ENCODE results near the gene NTM.

Gene NTM

DNA sequence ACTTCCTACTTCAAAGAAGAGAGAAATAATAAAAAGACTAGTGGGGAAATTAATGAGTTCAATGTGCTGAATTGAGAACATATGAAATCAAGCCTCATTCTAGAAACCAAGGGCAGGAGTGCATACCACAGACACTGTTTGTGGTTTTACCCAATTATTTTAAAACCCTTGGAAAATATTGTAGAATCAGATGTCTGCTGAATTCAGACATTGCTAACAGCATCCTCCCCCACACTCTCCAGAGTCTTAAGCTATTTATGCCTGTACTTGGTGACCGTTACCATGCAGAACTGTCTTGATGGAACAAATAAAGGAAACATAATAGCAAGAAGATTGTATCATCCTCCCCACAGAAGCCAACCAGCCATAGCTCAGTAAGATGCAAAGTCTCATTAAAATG is 850.1 kb downstream of the NTM start:
- no peak overlapping the region for H3K4me3 ChIP-seq (ENCODE audit: low read length)
- H3K9me3 ChIP-seq (replicated peaks; ENCODE audit: low read length) = no peaks in the 10 kb centered on the region
- H3K4me1 ChIP-seq (ENCODE audit: control insufficient read depth, insufficient read depth, low read length) = peaks cover 11% of the 10 kb centered on the region
- no peaks in the 10 kb centered on the region for H3K36me3 ChIP-seq (ENCODE audit: insufficient read depth, low read length)
- no peak overlapping the region for H3K9ac ChIP-seq (ENCODE audit: low read depth, low read length)
- no peaks in the 10 kb centered on the region for H3K27me3 ChIP-seq (ENCODE audit: control insufficient read depth, insufficient read depth, low read length)
- H3K4me2 ChIP-seq (ENCODE audit: low read length) = no peak overlapping the region

DNA sequence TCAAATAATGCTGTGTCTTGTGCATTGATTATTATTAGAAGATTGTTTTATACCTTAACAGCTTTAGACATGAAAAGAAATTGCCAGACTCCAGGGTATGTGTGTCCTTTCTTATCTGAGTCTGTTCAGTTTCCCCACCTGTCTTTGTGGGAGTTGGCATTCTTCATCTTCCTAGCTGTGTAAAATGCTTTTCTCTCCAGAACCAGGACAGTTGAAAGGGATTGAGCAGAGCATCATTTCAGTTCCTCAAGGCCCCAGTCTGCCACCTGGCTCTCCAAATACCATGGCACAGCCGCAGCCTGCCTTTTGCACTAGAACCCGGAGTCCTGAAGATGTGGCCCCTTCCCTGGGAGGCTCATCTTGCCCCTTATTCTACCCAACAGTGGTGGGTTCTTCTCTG is 851.9 kb downstream of the NTM start:
- no peaks in the 10 kb centered on the region for H3K36me3 ChIP-seq (ENCODE audit: insufficient read depth, low read length)
- no peaks in the 10 kb centered on the region for H3K9me3 ChIP-seq (replicated peaks; ENCODE audit: low read length)
- no peak overlapping the region for H3K4me2 ChIP-seq (ENCODE audit: low read length)
- no peak overlapping the region for H3K4me3 ChIP-seq (ENCODE audit: low read length)
- H3K9ac ChIP-seq (ENCODE audit: low read depth, low read length) = no peak overlapping the region
- no peaks in the 10 kb centered on the region for H3K27me3 ChIP-seq (ENCODE audit: control insufficient read depth, insufficient read depth, low read length)
- H3K4me1 ChIP-seq (ENCODE audit: control insufficient read depth, insufficient read depth, low read length) = peaks cover 11% of the 10 kb centered on the region

DNA sequence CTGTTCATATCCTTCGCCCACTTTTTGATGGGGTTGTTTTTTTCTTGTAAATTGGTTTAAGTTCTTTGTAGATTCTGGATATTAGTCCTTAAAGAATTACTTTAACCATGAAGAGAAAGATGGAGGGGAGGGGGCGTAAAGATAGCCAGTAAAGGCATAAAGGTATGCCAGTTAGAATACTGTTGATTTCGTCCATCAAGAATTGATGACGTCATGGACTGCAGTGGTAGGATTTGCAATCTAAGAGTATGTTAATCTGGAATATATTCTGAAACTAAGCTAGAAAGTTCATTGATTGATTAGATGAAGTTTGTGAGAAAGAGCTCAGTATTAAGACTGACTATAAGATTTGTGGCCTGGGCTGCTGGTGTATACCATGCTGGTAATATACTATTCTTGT is 856.1 kb downstream of the NTM start:
- no peak overlapping the region for H3K4me3 ChIP-seq (ENCODE audit: low read length)
- H3K4me2 ChIP-seq (ENCODE audit: low read length) = no peak overlapping the region
- H3K27me3 ChIP-seq (ENCODE audit: control insufficient read depth, insufficient read depth, low read length) = no peaks in the 10 kb centered on the region
- no peak overlapping the region for H3K9ac ChIP-seq (ENCODE audit: low read depth, low read length)
- H3K4me1 ChIP-seq (ENCODE audit: control insufficient read depth, insufficient read depth, low read length) = no peaks in the 10 kb centered on the region
- no peaks in the 10 kb centered on the region for H3K36me3 ChIP-seq (ENCODE audit: insufficient read depth, low read length)
- no peaks in the 10 kb centered on the region for H3K9me3 ChIP-seq (replicated peaks; ENCODE audit: low read length)

DNA sequence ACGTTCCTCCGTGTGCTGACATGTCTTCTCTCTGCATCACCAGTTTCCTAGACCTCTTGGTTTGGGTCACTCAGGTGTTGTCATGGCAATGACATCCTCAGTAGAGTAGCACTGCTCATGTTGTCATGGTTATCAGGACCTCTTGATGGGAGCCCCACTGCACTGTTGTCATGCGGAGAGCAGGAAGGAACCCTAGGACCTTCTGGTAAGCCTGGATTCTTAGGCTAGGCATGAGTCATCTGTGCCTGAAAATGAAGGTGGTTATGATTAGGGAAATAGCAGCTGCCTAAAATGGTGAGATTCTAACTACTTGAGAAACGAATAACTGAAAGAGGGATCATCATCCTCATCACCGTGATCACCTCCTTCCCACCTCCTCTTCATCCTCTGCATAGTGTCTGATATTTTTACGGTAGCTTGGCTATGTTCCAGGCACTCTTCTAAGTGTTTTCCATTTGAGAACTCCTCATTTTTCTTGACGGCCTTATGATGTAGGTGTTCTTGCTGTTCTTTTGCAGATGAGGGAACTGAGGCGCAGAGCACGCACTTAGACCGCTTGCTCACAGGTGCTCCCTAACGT is 858.4 kb downstream of the NTM start:
- H3K9me3 ChIP-seq (replicated peaks; ENCODE audit: low read length) = no peaks in the 10 kb centered on the region
- H3K4me2 ChIP-seq (ENCODE audit: low read length) = no peak overlapping the region
- H3K9ac ChIP-seq (ENCODE audit: low read depth, low read length) = no peak overlapping the region
- no peaks in the 10 kb centered on the region for H3K36me3 ChIP-seq (ENCODE audit: insufficient read depth, low read length)
- no peaks in the 10 kb centered on the region for H3K27me3 ChIP-seq (ENCODE audit: control insufficient read depth, insufficient read depth, low read length)
- H3K4me1 ChIP-seq (ENCODE audit: control insufficient read depth, insufficient read depth, low read length) = no peaks in the 10 kb centered on the region
- H3K4me3 ChIP-seq (ENCODE audit: low read length) = no peak overlapping the region

DNA sequence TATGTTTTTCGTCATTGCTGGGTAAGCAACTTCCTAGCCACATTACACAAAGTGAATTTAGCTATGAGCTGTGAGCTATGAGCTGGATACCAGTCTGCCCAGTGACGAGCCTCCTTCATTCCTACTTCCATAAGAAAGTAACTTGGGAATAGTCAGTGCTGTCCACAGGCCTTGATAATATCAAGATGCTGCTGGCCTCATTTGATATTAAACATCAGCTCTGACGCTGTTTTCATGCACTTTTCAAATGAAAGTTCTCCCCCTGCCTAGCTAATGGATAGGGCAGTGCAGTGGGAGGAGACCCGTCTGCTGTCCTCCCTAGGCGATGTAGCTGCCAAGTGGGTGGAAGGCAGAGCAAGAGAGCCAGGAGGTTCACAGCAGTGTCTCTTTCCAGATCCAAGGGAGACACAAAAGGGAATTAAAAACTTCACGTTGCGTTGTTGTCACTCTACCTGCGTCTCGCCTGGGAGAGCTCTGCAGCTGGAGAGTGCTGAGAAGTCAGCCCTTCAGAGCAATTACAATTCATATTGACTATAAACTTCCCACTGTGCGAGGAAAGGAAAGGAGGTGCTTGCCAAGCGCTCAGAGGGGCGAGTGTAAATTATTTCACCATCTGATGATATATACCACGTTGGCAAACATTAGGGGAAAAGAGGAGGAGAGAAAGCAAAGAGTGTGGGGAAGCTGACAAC is 861.4 kb downstream of the NTM start:
- Histone ChIP-seq H3K27me3 (ENCODE audit: control insufficient read depth, insufficient read depth, low read length) (no peaks in the 10 kb centered on the region), H3K4me2 (ENCODE audit: low read length) (no peak overlapping the region), H3K9me3 (replicated peaks; ENCODE audit: low read length) (no peaks in the 10 kb centered on the region), H3K4me3 (ENCODE audit: low read length) (no peak overlapping the region), H3K9ac (ENCODE audit: low read depth, low read length) (no peak overlapping the region), H3K36me3 (ENCODE audit: insufficient read depth, low read length) (no peaks in the 10 kb centered on the region), H3K4me1 (ENCODE audit: control insufficient read depth, insufficient read depth, low read length) (no peaks in the 10 kb centered on the region)

DNA sequence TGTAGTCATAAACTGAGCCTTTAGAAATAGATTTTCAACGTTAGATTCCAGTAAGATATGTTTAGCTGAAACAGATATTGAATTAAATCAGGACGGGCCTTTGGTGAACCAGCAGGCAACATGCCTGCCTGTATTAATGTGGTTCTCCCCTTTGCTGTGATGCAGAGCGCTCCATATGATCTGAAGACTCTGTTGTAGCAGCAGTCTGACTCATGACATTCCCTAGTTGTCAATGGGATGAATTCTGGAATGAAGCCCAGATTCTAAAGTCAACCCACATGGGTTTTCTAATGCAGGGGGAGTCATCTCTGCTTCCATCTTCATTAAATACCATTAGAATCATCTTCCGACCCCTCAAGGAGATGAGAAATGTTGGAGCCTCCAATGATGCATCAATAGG is 864.5 kb downstream of the NTM start:
- H3K9ac ChIP-seq (ENCODE audit: low read depth, low read length) = no peak overlapping the region
- H3K4me2 ChIP-seq (ENCODE audit: low read length) = no peak overlapping the region
- H3K4me1 ChIP-seq (ENCODE audit: control insufficient read depth, insufficient read depth, low read length) = no peaks in the 10 kb centered on the region
- H3K4me3 ChIP-seq (ENCODE audit: low read length) = no peak overlapping the region
- no peaks in the 10 kb centered on the region for H3K36me3 ChIP-seq (ENCODE audit: insufficient read depth, low read length)
- H3K9me3 ChIP-seq (replicated peaks; ENCODE audit: low read length) = no peaks in the 10 kb centered on the region
- H3K27me3 ChIP-seq (ENCODE audit: control insufficient read depth, insufficient read depth, low read length) = no peaks in the 10 kb centered on the region

DNA sequence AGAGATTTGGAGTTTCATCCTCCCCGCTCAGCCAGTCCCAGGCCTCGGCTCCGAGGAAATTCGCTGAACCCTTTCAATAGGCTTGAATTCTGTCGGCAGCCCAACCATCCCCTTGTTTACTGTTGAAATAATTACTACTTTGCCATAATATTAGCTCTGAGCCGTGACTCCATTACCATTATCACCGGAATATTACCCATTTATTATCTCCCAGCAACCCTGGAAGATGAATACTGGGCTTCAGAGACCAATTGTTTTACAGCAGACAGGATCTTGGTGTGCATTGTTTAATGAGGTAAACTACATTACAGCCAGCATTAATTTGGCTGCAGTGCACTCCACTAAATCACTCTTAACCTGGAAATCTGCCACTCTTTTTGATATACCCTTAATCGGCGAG is 867.4 kb downstream of the NTM start:
- Histone ChIP-seq H3K4me3 (ENCODE audit: low read length) (no peak overlapping the region), H3K4me2 (ENCODE audit: low read length) (no peak overlapping the region), H3K36me3 (ENCODE audit: insufficient read depth, low read length) (no peaks in the 10 kb centered on the region), H3K4me1 (ENCODE audit: control insufficient read depth, insufficient read depth, low read length) (no peaks in the 10 kb centered on the region), H3K9ac (ENCODE audit: low read depth, low read length) (no peak overlapping the region), H3K9me3 (replicated peaks; ENCODE audit: low read length) (no peaks in the 10 kb centered on the region), H3K27me3 (ENCODE audit: control insufficient read depth, insufficient read depth, low read length) (no peaks in the 10 kb centered on the region)

DNA sequence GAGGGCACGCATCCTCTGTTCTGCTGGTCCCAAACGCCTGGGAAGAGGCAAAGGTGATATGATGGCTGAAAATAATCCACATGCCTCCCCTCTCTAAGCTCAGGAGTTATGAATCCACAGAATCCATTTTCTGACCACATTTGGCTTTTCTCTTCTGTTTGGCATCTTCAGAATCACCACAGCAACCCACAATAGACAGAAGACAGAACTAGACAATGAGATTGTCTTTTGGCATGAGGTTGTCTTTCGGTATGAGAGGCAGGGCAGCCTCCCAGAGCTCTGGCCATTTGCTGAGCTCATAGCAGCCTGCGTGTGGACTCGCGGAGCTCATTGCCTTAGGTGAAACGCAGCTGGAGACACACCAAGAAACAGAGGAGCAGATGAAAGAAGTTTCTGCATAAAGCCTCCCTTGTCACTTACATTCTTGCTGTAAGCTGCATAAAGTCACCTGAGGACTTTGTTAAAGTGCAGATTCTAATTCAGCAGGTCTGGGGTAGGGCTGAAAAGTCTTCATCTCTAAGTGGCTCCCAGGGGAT is 868.0 kb downstream of the NTM start:
- no peaks in the 10 kb centered on the region for H3K4me1 ChIP-seq (ENCODE audit: control insufficient read depth, insufficient read depth, low read length)
- H3K36me3 ChIP-seq (ENCODE audit: insufficient read depth, low read length) = no peaks in the 10 kb centered on the region
- no peak overlapping the region for H3K9ac ChIP-seq (ENCODE audit: low read depth, low read length)
- H3K4me2 ChIP-seq (ENCODE audit: low read length) = no peak overlapping the region
- H3K9me3 ChIP-seq (replicated peaks; ENCODE audit: low read length) = no peaks in the 10 kb centered on the region
- H3K27me3 ChIP-seq (ENCODE audit: control insufficient read depth, insufficient read depth, low read length) = no peaks in the 10 kb centered on the region
- H3K4me3 ChIP-seq (ENCODE audit: low read length) = no peak overlapping the region

DNA sequence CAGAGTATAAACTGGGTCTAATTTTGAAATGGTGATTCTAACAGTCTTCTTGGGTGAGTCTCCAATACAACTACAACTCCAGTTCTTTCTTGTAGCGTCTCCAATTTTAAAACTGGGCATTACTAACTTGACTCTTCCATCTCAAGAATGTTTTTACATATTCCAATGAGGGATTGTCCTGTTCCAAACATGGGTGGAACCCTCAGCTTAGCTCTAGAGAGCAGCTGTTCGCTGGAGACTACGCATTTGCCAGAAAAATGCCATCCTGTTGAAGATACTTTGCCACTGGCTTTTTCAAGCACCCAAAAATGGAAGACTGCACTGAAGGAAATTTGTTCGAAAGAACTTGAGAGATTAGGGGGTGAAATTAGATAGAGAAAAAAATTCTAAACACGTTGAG is 870.0 kb downstream of the NTM start:
- H3K4me3 ChIP-seq (ENCODE audit: low read length) = no peak overlapping the region
- H3K9me3 ChIP-seq (replicated peaks; ENCODE audit: low read length) = no peaks in the 10 kb centered on the region
- H3K9ac ChIP-seq (ENCODE audit: low read depth, low read length) = no peak overlapping the region

DNA sequence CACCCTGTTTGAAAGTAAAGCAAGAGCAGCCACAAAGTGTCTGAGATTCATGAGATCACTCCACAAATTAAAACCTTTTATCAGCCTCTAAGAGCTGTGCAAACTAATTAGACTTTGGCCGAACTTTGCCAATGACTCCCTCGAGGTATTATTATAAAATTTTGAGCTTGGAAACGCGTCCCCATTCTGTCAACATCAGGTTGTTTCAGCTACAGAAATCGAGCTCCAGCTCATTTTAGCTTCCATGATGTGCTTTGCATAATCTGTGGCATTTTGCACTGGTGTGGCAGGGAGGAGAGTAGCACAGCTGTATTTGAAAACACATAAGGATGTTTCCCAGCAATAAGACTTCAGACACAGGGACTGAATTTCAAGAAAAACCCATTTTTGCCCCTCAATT is 872.2 kb downstream of the NTM start:
- Histone ChIP-seq H3K9ac (ENCODE audit: low read depth, low read length) (no peak overlapping the region), H3K4me3 (ENCODE audit: low read length) (no peak overlapping the region), H3K27me3 (ENCODE audit: control insufficient read depth, insufficient read depth, low read length) (no peaks in the 10 kb centered on the region), H3K4me1 (ENCODE audit: control insufficient read depth, insufficient read depth, low read length) (no peaks in the 10 kb centered on the region), H3K4me2 (ENCODE audit: low read length) (no peak overlapping the region), H3K9me3 (replicated peaks; ENCODE audit: low read length) (no peaks in the 10 kb centered on the region), H3K36me3 (ENCODE audit: insufficient read depth, low read length) (no peaks in the 10 kb centered on the region)

More for the DNA sequence above, 870.0 kb downstream of the NTM start:
- Histone ChIP-seq H3K27me3 (ENCODE audit: control insufficient read depth, insufficient read depth, low read length) (no peaks in the 10 kb centered on the region), H3K36me3 (ENCODE audit: insufficient read depth, low read length) (no peaks in the 10 kb centered on the region), H3K4me2 (ENCODE audit: low read length) (no peak overlapping the region), H3K4me1 (ENCODE audit: control insufficient read depth, insufficient read depth, low read length) (no peaks in the 10 kb centered on the region)

DNA sequence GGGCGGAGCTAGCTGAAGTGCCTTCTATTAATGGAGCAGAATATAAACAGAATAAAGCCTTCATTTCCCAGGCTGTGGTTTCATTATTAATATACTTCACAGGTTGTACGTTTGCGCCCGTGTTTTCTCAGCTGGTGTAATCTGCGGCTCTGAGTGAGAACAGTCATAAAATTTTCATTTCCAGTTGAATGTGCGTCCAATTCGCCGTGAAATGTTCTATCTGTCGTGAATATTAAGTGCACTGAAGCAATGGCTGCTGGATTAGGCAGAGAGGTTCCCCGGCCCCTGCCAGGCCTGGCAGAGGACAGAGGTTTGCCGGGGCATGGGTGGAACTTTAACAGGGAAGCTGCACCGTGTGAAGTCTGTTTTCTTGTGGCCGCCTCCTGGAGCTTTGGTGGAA is 874.4 kb downstream of the NTM start:
- no peak overlapping the region for H3K9ac ChIP-seq (ENCODE audit: low read depth, low read length)
- no peaks in the 10 kb centered on the region for H3K4me1 ChIP-seq (ENCODE audit: control insufficient read depth, insufficient read depth, low read length)
- no peaks in the 10 kb centered on the region for H3K36me3 ChIP-seq (ENCODE audit: insufficient read depth, low read length)
- H3K9me3 ChIP-seq (replicated peaks; ENCODE audit: low read length) = no peaks in the 10 kb centered on the region
- no peak overlapping the region for H3K4me3 ChIP-seq (ENCODE audit: low read length)
- H3K27me3 ChIP-seq (ENCODE audit: control insufficient read depth, insufficient read depth, low read length) = no peaks in the 10 kb centered on the region
- H3K4me2 ChIP-seq (ENCODE audit: low read length) = no peak overlapping the region
